PC-3 (cell line): ENCODE results near the gene HSD17B12. TPM values are rescaled to one million over a fixed set of nuclear protein-coding genes. Genes with fewer than 3 reads are reported as not detected.
A peak's percentile ranks its signal among the peaks of the same experiment; 100 is the strongest.

Experiments
- ATAC-seq: fragments of 200-7000 bp; cut with Tn5 transposase; 2 replicates; pipeline ENCODE4 v1.9.1; 2020; ENCODE audit warnings: mild to moderate bottlenecking, moderate library complexity
- BruUV-seq: library from RNA; stranded (reverse); fragments of 400-500 nt; replicated peaks from 2 replicates; lab custom pipeline; 2021; lab: Mats Ljungman, UMichigan
- CTCF ChIA-PET: fragments of 300-600 bp; sonication (Branson Sonifier 250); formaldehyde crosslinking; loops from one replicate; lab custom pipeline; 2022; ENCODE audit warnings: antibody characterized with exemption; lab: Charles Lee
- POLR2A ChIA-PET: fragments of 300-600 bp; sonication (Branson Sonifier 250); formaldehyde crosslinking; loops from one replicate; lab custom pipeline; 2022; ENCODE audit warnings: antibody characterized with exemption; ENCODE audit not compliant: unreplicated experiment; lab: Charles Lee
- DNase-seq: peaks from one replicate; pipeline ENCODE4 v3.0.0-alpha.2; 2015
- H2AFZ ChIP-seq: fragments of 300-600 bp; sonication (generic); 2 replicates; pipeline ENCODE4 v1.6.0; 2016; ENCODE audit warnings: antibody characterized with exemption, low read length
- H3F3A ChIP-seq: fragments of 300-600 bp; sonication (generic); one replicate; pipeline ENCODE4 v1.6.0; 2017; ENCODE audit warnings: antibody characterized with exemption, low read length, control low read depth, mild to moderate bottlenecking; ENCODE audit not compliant: unreplicated experiment
- H3K27ac ChIP-seq: fragments of 300-600 bp; sonication (generic); 2 replicates; pipeline ENCODE4 v1.5.1; 2016; ENCODE audit warnings: mild to moderate bottlenecking, low read length
- H3K27me3 ChIP-seq: fragments of 300-600 bp; sonication (generic); 2 replicates; pipeline ENCODE4 v1.6.1; 2016; ENCODE audit warnings: low read length, mixed read lengths
- H3K36me3 ChIP-seq: fragments of 300-600 bp; sonication (generic); 2 replicates; pipeline ENCODE4 v1.6.1; 2016; ENCODE audit warnings: low read depth, mixed run types, low read length, mixed read lengths
- H3K4me1 ChIP-seq: fragments of 300-600 bp; sonication (generic); 2 replicates; pipeline ENCODE4 v1.5.1; 2016; ENCODE audit warnings: low read length; ENCODE audit not compliant: insufficient read depth
- H3K4me2 ChIP-seq: fragments of 300-600 bp; sonication (generic); 2 replicates; pipeline ENCODE4 v1.6.0; 2016; ENCODE audit warnings: low read length
- H3K4me3 ChIP-seq: fragments of 300-600 bp; sonication (generic); 2 replicates; pipeline ENCODE4 v1.5.1; 2016; ENCODE audit warnings: mild to moderate bottlenecking, low read length, mixed read lengths
- H3K79me2 ChIP-seq: fragments of 300-600 bp; sonication (generic); 2 replicates; pipeline ENCODE4 v1.6.1; 2017; ENCODE audit warnings: low read length, mixed read lengths
- H3K9ac ChIP-seq: fragments of 300-600 bp; sonication (generic); 2 replicates; pipeline ENCODE4 v1.6.0; 2016; ENCODE audit warnings: mild to moderate bottlenecking, low read length
- H3K9me2 ChIP-seq: fragments of 300-600 bp; sonication (generic); replicated peaks from 2 replicates; pipeline ENCODE4 v1.6.1; 2016; ENCODE audit warnings: mixed run types, low read length, mixed read lengths
- H3K9me3 ChIP-seq: fragments of 300-600 bp; sonication (generic); 2 replicates; pipeline ENCODE4 v1.6.1; 2016; ENCODE audit warnings: low read length, mixed read lengths
- H4K20me1 ChIP-seq: fragments of 300-600 bp; sonication (generic); 2 replicates; pipeline ENCODE4 v1.6.1; 2016; ENCODE audit warnings: low read length, mixed read lengths
- CTCF ChIP-seq: fragments of 300-600 bp; sonication (generic); conservative IDR thresholded peaks from 2 replicates; pipeline ENCODE4 v1.5.1; 2017; ENCODE audit warnings: antibody characterized with exemption, low read depth, mild to moderate bottlenecking, low read length
- EZH2 ChIP-seq: fragments of 300-600 bp; sonication (generic); IDR thresholded peaks from one replicate; pipeline ENCODE4 v1.6.1; 2017; ENCODE audit warnings: antibody characterized with exemption, mild to moderate bottlenecking, low read length; ENCODE audit not compliant: unreplicated experiment
- EZH2phosphoT487 ChIP-seq: fragments of 300-600 bp; sonication (generic); IDR thresholded peaks from 2 replicates; pipeline ENCODE4 v1.6.1; 2018; ENCODE audit warnings: mild to moderate bottlenecking, antibody characterized with exemption, low read length, borderline replicate concordance
- intact Hi-C: fragments of 100-400 bp; cut with micrococcal nuclease; formaldehyde crosslinking; loops from 2 replicates; pipeline ENCODE4 v1.9.0; 2023
- total RNA-seq: library from RNA; depleted of rRNA; stranded (reverse); fragments of >200 nt; gene quantifications from 2 replicates; pipeline ENCODE4 v1.2.3, GENCODE V29; 2014

Gene HSD17B12
- total RNA-seq, 1 experiment from 2014 or later = 77.6 TPM

- no peak for TF ChIP-seq EZH2
- Histone ChIP-seq H3K36me3 (no peaks in the 10 kb centered on the region), H3K9me3 (no peaks in the 10 kb centered on the region), H3K79me2 (no peaks in the 10 kb centered on the region), H3K9ac (no peak overlapping the region), H2AFZ (no peak overlapping the region), H3K4me2 (peak overlapping the region; percentile 14), H3F3A (no peaks in the 10 kb centered on the region), H3K4me3 (no peak overlapping the region), H3K4me1 (peaks cover 7% of the 10 kb centered on the region; the same call in 1 of the 2 replicates), H3K9me2 (no peaks in the 10 kb centered on the region), H3K27ac (no peak overlapping the region), H4K20me1 (no peaks in the 10 kb centered on the region), H3K27me3 (peaks cover 18% of the 10 kb centered on the region)
- intact Hi-C loops = no loop called here
- ATAC-seq (peak; percentile 73), DNase-seq (peak; percentile 39)
- no TSS peak for BruUV-seq
- ChIA-PET CTCF (no interaction called here), POLR2A (interaction anchor here (0.6 kb wide), 1 partner anchor 38 kb away, joined by 4 read pairs; no protein-coding TSS in a partner anchor)
These were observed 188.5 kb downstream of the HSD17B12 start for GRCh38 chr11:43868852-43869567.

- Histone ChIP-seq H3K79me2 (no peaks in the 10 kb centered on the region), H3K36me3 (no peaks in the 10 kb centered on the region), H3K9me3 (no peaks in the 10 kb centered on the region), H3K4me2 (no peak overlapping the region), H3K27ac (no peak overlapping the region), H3K4me3 (no peak overlapping the region), H3K9me2 (no peaks in the 10 kb centered on the region), H3K9ac (no peak overlapping the region), H3K4me1 (peaks cover 7% of the 10 kb centered on the region; the same call in 1 of the 2 replicates), H4K20me1 (no peaks in the 10 kb centered on the region), H2AFZ (no peak overlapping the region), H3F3A (no peaks in the 10 kb centered on the region), H3K27me3 (peaks cover 18% of the 10 kb centered on the region)
- POLR2A ChIA-PET = no interaction called here
- intact Hi-C loops = no loop called here
- no TSS peak for BruUV-seq
- ATAC-seq (no peak), DNase-seq (no peak)
- TF ChIP-seq EZH2phosphoT487 = no peak
- CTCF ChIA-PET = no interaction called here
These were observed 190.5 kb downstream of the HSD17B12 start for GRCh38 chr11:43871051-43871450.

- Histone ChIP-seq H3K9me3 (no peaks in the 10 kb centered on the region), H3K4me3 (no peak overlapping the region), H2AFZ (no peak overlapping the region), H3F3A (no peaks in the 10 kb centered on the region), H4K20me1 (no peaks in the 10 kb centered on the region), H3K9me2 (no peaks in the 10 kb centered on the region), H3K9ac (no peak overlapping the region), H3K4me1 (peaks cover 7% of the 10 kb centered on the region; the same call in 1 of the 2 replicates), H3K79me2 (no peaks in the 10 kb centered on the region), H3K4me2 (no peak overlapping the region), H3K36me3 (no peaks in the 10 kb centered on the region), H3K27me3 (peaks cover 18% of the 10 kb centered on the region), H3K27ac (no peak overlapping the region)
- no peak for DNase-seq
- intact Hi-C loops = no loop called here
- POLR2A ChIA-PET = no interaction called here
- no peak for ATAC-seq
- CTCF ChIA-PET = interaction anchor here (0.6 kb wide), 1 partner anchor 21 kb away, joined by 3 read pairs; no protein-coding TSS in a partner anchor
- no TSS peak for BruUV-seq
- TF ChIP-seq EZH2 (no peak), EZH2phosphoT487 (no peak), CTCF (no peak)
These were observed 192.5 kb downstream of the HSD17B12 start for GRCh38 chr11:43872995-43873394.
